ENCODE data around the gene PAFAH1B2.
"Not testable (repeated sequence)": the region's sequence is repeated elsewhere in the genome, so short reads cannot be mapped to it uniquely, and the experiment has no call there.

Gene PAFAH1B2

DNA sequence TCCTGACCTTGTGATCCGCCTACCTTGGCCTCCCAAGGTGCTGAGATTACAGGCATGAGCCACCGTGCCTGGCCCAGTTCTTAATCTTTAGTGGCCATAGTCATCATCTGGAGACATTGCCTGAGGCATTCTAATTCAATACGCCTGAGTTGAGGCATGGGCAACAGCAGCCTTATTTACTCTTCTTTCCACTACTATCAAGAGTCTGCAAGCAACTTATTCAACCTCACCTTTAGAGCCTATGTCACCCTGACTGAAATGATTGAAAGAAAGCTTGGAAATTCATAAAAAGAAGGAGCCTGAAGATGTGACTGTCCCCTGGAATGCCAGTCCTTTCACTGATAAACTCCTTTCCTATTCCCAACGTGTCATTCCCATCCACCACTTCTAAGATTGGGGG lies 15.8 kb upstream of the PAFAH1B2 start:
- DNase-seq: no peak

DNA sequence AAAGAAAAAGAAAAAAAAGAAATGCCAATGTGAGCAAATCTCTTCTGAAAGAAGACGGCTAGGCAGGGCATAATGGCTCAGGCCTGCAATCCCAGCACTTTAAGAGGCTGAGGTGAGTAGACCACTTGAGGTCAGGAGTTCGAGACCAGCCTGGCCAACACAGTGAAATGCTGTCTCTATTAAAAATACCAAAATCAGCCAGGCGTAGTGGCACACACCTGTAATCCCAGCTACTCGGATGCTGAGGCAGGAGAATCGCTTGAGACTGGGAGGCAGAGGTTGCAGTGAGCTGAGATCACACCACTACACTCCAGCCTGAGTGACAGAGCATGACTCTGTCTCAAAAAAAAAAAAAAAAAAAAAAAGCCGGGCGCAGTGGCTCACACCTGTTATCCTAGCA lies 13.7 kb upstream of the PAFAH1B2 start:
- not testable (repeated sequence) for DNase-seq

DNA sequence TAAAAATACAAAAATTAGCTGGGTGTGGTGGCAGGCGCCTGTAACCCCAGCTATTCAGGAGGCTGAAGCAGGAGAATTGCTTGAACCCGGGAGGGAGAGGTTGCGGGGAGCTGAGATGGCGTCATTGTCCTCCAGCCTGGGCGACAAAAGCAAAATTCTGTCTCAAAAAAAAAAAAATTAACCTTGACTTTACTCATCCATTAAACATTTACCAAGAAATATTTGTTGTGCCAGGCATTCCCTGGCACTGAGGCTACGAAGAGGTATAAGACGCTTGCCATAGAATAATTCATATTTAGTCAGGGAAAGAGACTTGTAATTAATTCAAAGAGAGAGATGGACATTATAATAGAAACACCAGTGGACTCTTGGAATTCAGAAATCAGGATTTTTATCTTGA lies 13.2 kb upstream of the PAFAH1B2 start:
- DNase-seq: no peak

DNA sequence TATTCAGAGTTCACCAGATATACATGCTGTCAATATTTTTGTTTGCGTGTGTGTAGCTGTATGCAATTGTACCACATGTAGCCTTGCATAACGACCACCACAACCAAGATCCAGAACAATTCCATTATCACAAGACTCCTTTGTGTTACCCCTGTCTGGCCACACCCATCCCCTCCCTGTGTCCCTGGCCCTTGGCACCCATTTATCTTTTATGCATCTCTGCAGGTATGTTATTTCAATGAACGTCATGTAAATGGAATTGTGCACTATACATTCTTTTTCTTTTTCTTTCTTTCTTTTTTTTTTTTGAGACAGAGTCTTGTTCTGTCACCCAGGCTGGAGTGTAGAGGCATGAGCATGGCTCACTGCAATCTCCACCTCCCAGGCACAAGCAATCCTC lies 9.7 kb upstream of the PAFAH1B2 start:
- no peak for DNase-seq

DNA sequence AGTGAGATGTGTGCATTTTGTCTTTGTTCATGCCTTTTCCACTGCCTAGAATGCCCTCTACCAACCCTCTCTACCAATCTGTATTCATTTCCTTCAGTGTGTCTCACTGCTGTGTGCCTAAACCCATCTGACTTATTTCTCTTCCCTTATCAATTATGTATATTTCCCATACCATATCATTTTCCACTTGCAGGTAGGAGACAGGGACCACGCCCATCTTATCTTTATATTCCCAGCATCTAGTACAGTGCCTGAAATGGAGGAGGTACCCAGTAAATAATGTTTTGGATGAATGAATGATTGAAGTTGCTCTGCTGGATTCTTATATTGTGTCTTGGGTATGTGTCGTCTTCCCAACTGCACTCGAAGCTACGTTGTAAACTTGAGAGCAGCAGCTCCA lies 9.1 kb upstream of the PAFAH1B2 start:
- DNase-seq: not testable (repeated sequence)

DNA sequence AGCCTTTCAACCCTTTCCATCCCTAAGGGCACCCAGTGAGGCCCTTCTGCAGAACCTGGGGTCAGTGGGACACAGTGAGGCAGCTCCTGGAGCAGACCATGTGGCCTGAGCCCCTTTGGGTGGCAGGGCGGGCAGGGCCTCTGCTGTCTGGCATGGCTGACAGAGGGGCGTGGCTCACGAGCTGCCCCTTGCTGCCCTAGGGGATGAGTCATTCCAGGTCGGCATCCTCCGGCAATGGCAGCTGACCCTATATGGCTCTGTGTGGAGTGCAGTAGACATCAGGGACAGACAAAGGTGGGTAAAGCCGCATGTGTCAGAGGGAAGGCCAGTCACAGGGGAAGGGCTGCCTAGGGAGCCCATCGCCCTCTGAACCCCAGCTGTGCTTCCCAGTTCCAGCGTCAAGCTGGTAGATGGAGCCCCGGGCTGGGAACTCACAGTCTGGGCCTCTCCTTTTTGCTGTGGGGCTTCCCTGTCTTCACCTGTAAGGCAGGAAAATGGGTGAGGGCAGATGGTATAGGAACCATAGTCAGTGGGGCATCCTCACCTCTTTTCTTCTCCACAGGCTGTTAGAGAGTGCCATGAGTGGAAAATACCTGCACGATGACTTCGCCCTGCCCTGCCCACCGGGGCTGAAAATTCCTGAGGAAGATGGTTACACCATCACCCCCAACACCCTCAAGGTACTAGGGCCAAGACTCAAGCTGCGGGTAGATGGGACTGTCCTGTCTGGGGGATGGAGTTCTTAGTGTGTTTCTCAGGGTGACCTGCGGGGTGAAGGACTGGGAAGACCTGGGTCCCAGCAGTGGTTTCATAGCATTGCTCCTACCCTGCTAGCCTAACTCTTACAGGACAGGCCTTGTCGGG lies 6.6 kb upstream of the PAFAH1B2 start:
- not testable (repeated sequence) for DNase-seq

DNA sequence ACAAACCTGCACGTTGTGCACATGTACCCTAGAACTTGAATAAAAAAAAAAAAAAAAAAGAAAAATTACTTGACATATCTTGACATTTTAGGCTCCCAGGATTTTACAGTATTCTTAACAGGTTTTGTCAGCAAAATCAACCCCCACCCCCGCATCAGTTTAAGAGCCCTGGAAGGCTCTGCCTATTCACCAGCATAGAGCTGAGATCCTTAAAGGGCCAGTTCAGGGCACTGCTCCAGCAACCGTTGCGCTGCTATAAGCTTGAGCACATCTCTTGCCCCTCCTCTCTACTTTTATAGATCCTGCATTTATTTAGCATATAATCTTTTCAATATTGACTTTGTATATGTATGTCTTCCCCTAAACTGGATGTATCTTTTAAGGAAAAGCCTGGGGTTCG lies 697 bp upstream of the PAFAH1B2 start:
- peak; percentile 38 for DNase-seq

DNA sequence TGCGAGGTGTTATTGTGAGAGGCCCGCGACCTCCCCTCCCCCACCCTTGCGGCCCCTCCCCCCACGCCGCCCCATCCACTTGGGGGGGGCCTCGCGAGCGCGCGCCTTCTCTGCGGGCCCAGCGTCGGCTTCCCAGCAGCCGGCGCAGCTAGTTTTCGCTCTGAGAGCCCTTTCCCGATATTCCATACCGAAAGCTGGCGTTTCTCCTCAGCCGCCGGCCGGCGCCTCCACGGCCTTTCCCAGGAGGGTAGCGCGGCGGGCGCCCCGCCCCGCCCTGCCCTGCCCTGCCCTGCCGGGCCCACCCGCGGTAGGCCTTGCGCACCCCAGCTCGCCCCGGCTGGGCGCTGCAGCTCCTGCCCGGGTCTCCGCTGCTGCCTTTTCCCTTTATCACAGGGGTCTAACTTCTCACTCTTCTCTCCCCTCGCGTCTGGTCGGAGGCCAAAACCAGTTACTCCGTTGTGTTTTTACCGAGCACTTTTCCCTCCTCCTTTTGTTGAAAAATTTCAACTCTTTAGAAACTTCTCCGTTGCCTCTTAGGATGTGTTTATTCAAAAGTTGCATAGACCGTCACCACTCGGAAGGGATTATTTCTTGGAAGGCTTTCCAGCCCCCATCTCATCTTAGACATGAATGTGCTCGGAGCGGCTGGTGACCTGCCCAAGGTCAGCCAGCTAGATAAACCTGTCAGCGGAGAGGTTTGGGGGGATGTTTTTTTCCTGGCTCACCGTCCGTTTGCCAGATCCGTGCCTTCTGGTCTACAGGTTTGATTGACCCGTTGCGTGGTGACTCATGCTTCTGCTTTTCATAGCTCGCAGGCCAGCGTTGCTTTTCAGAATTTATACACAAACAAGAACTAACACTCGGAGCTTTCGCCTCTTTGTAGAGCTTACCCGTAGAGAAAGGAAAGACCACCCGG lies 648 bp downstream of the PAFAH1B2 start:
- DNase-seq: peak; percentile 42

DNA sequence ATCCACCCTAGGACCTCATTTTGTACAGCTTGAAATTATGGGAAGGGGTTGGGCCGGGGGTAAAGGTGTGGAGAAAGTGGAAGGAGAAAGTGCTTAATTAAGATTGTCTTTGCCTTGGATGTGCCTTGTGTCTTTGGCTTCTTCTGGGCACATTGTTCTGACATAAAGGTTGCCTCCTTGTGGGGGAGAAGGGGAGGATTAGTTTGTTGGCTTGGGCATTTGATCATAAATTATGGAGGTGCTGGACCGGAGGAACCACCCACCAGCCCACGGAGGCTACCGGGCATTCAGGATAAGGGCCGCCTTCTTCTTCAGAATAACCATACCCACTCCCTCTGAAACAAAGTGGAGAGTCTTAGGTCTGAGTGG lies 1.3 kb downstream of the PAFAH1B2 start:
- DNase-seq: no peak

DNA sequence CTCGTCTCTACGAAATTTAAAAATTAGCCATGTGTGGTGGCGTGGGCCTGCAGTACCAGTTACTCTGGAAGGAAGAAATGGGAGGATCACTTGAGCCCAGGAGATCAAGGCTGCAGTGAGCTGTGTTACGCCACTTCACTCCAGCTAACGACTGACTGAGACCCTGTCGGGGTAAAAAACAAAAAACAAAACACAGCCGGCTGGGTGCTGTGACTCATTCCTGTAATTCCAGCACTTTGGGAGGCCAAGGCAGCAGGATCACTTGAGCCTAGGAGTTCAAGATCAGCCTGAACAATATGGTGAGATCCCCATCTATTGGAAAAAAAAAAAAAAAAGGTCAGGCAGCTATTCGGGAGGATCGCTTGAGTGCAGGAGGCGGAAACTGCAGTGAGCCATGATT lies 2.4 kb downstream of the PAFAH1B2 start:
- DNase-seq: no peak

DNA sequence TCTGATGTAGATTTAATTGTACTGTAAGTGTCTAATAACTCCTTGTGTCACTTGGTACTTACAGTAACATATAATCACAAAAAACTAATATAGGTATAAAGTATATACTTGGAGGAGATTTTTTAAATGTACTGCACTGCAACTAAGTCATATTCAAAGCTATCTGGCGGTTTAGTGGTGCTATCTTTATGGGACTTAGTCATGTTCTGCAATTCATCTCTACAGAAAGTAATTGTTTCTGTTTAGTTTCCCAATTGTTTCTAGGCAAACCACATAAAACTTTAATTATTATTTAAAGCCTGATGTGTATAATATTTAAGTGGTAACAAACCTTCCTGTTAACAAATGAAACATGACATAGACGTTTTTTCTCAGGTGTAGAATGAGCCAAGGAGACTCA lies 8.0 kb downstream of the PAFAH1B2 start:
- no peak for DNase-seq

DNA sequence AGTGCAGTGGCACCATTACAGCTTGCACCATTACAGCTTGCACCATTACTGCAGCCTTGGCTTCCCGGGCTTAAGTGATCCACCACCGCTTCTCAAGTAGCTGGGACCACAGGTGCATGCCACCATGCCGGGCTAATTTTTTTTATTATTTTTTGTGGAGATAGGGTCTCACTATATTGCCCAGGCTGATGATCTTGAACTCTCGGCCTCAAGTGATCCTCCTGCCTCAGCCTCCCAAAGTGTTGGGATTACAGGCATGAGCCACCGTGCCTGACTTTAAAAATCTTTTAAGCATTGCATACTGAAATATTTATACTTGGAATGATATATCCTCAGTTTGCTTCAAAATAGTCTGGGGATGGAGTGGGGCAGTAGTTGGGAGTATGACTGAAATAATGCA lies 10.4 kb downstream of the PAFAH1B2 start:
- no peak for DNase-seq

DNA sequence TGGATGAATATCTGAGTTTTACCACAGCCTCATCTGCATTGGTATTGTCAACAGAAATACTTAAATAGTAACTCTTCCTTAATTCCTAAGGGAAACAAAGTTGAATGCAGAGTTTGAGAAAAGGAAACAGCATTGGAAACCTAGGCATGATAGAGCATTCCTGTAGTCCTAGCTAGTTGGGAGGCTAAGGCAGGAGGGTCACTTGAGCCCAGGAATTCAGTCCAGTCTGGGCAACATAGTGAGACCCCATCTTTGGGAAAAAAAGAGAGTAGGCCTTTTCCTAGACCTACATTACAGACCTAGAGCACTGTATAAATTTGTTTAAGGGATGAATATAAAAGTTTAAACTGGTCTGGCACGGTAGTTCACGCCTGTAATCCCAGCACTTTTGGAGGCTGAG lies 13.4 kb downstream of the PAFAH1B2 start:
- DNase-seq: no peak

DNA sequence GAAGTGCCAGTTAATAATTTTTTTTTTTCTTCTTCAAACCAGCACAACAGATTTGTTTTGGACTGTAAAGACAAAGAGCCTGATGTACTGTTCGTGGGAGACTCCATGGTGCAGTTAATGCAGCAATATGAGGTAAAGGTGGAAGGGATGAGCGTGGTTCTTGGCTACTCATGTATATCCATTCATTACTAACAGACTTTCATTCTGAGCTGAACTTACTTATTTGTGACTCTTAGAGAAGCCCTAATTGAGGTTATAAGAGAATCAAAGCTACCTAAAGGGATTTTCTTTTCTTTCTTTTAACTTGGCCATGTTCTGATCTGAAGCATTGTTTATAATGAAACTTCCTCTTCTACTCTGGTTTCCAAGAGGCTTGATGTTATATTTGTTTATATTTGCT lies 15.8 kb downstream of the PAFAH1B2 start:
- no peak for DNase-seq

DNA sequence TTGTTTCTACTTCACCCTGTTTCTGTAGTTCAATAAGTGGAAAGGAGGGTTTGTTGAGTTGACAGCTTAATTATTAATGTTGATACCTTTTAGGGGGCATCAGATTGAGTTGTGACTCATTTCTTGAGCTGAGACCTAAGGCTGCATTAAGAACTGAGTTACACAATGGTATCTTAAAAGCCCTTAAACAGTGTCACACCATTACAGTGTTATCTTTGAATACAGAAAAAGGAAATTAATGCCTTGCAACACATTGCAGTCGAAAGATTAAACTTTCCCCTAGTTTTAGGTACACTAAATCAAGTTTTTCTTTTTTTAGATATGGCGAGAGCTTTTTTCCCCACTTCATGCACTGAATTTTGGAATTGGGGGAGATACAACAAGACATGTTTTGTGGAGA lies 16.7 kb downstream of the PAFAH1B2 start:
- DNase-seq: no peak

DNA sequence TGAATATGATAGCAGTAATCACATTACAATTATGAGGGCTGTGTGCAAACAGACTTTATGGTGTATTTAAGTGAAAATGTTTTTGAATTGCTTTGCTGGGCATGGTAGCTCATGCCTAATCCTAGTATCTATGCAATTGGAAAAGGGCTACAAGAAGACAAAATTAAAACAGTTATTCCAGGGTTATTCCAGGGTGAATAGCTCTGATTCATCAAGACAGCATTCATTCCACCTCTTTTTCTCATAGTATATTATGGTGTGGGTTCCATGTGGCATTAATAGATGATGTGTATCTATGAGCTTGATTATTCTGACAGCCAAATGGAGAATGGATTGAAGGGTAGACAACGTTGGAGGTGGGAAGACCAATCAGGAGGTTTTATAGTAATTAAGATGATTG lies 22.4 kb downstream of the PAFAH1B2 start:
- no peak for DNase-seq

DNA sequence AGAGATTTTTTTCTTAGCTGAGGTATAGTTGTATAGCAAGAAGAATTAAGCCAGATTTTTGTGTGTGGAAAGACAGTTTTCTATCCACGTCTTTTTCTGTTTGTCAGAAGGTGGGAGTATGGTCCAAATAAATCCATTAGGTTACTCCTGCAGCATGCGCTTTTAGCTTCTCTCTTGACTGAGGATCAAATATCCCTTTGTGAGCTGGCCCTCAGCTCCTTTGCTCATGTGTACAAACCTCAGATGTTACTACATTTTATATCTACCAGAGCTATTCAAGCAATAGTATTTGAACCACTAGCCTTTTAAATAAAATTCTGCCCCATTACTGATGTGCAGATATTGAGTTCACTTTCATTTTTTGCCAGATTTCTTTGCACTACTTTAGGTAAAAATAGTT lies 25.6 kb downstream of the PAFAH1B2 start:
- DNase-seq: no peak

DNA sequence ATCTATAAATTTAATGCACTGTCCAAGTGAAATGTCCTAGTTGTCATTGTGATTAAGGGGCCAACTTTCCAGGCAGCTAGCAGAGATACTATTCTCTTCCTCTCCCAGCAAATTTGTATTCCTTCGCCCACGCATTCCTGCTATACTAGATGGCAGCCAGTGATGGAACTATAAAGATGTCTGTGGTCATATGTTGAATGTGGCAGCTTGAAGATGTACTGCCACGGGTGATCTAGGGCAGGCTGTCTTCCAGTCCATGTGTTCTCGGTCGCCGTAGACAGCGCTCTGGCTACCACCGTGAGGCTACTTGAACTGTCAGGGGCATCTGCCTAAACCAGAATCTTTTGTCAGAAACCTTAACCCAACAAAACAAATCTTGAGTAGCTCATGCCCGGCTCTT lies 26.1 kb downstream of the PAFAH1B2 start:
- no peak for DNase-seq

DNA sequence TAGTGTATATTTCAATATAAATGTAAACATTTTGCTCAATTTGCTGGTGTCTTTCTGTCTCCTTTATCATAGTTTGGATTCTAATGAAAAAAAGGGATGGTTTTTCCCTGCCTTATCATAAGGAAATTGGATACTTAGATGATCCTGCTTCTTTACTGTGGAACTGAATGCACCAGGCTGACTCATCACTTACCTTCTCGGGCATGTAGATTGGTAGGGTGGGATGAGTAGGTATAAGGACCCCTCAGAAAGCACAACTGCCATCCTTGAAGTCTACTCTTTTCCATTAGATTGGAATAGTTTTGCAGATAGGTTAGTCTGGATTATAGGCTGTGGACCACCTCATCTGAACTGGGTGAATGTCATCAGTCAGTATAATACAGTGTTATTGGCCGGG lies 26.9 kb downstream of the PAFAH1B2 start:
- no peak for DNase-seq

DNA sequence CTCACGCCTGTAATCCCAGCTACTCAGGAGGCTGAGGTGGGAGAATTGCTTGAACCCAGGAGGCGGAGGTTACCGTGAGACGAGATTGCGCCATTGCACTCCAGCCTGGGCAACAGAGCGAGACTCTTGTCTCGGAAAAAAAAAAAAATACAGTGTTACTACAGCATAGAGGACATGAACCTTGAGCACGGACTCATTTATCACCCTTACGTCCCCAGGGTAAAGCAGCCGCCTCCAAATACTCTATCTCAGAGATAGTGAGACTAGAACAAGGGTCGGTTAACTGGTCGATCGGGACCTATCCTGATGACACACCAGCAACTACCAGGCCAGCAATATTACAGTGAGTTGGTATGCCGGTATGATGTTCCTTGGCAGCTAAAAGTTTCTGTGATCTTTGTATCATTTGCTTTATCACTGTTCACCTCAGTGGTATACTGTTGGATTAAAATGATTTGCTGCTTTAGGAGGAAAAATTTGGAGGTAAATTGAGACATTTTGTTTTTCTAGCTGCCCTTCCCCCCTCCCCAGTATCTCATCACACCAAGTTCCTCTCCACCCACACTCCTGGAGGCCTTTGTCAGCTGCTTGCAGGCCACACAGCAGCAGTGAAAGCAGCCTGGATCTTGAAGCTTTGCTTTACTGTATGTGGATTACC lies 27.4 kb downstream of the PAFAH1B2 start:
- DNase-seq: no peak

DNA sequence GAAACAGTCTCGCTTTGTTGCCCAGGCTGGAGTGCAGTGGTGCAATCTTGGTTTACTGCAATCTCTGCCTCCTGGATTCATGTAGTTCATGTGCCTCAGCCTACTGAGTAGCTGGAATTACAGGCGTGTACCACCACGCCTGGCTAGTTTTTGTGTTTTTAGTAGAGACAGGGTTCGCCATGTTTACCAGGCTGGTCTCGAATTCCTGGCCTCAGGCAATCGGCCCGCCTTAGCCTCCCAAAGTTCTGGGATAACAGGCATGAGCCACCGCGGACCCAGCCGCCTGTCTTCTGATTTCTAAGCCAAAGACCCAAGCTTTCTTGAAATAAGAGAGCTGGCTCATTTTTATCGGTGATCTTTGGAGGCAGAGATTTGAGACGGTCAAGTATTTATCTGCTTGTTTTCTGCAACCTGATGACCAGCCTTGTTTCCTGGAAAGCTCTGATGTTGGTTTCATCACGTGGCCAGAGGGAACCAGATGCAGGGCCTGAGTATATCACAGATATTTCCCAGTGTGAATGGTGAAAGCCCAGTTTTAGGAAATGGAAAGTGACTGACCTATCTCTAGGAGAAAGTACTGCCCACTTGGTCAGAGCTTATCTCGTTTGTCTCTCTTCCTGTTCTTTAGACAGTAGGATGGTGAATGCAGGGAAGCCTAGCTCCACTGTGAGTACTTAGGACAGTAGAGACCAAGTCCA lies 28.8 kb downstream of the PAFAH1B2 start:
- DNase-seq: no peak

DNA sequence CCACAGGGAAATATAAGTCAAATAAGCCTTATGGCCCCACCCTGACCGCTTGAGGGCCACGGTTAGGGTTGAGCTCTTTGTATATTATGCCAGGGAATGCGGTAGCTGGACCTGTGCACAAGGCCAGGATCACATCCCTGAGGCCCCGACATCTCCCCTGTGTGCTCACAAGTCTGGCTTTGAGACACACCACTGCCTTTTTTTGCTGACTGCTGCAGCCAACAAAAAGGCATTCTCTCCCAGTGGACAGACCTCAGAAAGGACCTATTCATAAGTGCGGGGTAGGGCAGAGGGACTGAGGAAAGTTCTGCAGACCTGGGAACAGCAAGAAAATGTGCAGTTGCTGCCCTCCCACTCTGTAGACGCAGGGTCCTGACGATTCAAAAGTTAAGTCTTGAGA lies 31.0 kb downstream of the PAFAH1B2 start:
- no peak for DNase-seq

DNA sequence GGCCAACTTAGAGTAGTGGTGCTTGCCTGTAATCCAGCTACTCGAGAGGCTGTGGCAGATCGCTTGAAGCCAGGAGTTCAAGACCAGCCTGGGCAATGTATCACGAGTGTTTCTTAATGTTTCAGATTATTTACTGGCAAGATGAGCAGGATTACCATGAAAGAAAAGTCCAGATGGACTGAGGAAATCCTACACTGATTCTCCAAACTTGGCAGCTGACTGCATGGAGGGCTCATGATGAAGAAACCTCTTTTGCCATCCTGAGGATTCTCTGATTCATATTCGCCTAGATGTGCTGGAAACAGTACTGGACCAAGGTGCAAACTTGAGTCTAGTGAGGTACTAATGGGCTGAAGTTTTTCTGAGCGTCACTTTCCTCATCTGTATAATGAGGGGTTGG lies 31.7 kb downstream of the PAFAH1B2 start:
- no peak for DNase-seq

Data from CD4-positive, alpha-beta T cell treated with Interleukin-6 for 4 hours (primary cell).